ENCODE measurements around the gene STARD5.

DNA sequence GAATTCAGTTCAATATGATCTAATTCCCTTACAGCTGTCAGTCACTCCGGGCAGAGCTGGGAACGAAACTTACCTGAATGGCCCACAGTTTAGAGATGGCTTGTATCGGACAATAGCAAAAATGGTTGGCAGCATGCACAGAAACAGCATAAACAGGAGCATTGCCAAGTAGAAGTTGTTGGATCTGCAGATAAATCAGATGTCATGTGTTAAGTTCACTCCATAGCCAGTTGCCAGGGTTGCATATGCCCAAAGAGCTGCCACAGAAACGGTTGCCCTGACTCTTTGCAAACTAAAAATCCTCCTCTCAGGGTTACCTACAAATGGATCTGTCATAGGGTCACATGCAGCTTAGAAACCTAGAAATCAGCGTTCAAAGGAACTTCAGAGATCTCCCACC lies 15.4 kb upstream of the STARD5 start:
- TF ChIP-seq, protein P1, sequence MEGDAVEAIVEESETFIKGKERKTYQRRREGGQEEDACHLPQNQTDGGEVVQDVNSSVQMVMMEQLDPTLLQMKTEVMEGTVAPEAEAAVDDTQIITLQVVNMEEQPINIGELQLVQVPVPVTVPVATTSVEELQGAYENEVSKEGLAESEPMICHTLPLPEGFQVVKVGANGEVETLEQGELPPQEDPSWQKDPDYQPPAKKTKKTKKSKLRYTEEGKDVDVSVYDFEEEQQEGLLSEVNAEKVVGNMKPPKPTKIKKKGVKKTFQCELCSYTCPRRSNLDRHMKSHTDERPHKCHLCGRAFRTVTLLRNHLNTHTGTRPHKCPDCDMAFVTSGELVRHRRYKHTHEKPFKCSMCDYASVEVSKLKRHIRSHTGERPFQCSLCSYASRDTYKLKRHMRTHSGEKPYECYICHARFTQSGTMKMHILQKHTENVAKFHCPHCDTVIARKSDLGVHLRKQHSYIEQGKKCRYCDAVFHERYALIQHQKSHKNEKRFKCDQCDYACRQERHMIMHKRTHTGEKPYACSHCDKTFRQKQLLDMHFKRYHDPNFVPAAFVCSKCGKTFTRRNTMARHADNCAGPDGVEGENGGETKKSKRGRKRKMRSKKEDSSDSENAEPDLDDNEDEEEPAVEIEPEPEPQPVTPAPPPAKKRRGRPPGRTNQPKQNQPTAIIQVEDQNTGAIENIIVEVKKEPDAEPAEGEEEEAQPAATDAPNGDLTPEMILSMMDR (IDR thresholded peaks at IDR 0.05 in 4 of 5, conservative IDR thresholded peaks at IDR 0.05 in 1 of 5), result no peak
- TF ChIP-seq POLR2A (IDR thresholded peaks at IDR 0.05), result no peak

All from gastrocnemius medialis (tissue), 4 donors.